GM21529 (cell line): ENCODE measurements around the gene ZNF557.

Experiments
- ATAC-seq: cut with Tn5 transposase; IDR thresholded peaks from one replicate; pipeline ENCODE4 v1.9.1; 2021; ENCODE audit not compliant: unreplicated experiment

Gene ZNF557

GRCh38 chr19:7124782-7125181, 55.3 kb downstream of the ZNF557 start:
- no peak for ATAC-seq

- no peak for ATAC-seq
These were observed 55.7 kb downstream of the ZNF557 start for GRCh38 chr19:7125221-7125620.

- ATAC-seq: no peak
These were observed 56.6 kb downstream of the ZNF557 start for GRCh38 chr19:7126132-7126531.

GRCh38 chr19:7130043-7130442, 60.5 kb downstream of the ZNF557 start:
- no peak for ATAC-seq

- ATAC-seq: no peak
These were observed 62.6 kb downstream of the ZNF557 start for GRCh38 chr19:7132054-7132453.

GRCh38 chr19:7137120-7137519, 67.6 kb downstream of the ZNF557 start:
- no peak for ATAC-seq
